ENCODE results near the gene SLC35F3.

SLC35F3 gene

GRCh38 chr1:234022302-234022701 lies 117.8 kb downstream of the SLC35F3 start:
- ChIA-PET CTCF (no interaction called here), POLR2A (no interaction called here)
- no peak overlapping the region for H3K4me3 ChIP-seq (ENCODE audit: low read depth, low read length)
- no peak for DNase-seq (ENCODE audit: low read depth, low spot score)
- TF ChIP-seq, protein P1, sequence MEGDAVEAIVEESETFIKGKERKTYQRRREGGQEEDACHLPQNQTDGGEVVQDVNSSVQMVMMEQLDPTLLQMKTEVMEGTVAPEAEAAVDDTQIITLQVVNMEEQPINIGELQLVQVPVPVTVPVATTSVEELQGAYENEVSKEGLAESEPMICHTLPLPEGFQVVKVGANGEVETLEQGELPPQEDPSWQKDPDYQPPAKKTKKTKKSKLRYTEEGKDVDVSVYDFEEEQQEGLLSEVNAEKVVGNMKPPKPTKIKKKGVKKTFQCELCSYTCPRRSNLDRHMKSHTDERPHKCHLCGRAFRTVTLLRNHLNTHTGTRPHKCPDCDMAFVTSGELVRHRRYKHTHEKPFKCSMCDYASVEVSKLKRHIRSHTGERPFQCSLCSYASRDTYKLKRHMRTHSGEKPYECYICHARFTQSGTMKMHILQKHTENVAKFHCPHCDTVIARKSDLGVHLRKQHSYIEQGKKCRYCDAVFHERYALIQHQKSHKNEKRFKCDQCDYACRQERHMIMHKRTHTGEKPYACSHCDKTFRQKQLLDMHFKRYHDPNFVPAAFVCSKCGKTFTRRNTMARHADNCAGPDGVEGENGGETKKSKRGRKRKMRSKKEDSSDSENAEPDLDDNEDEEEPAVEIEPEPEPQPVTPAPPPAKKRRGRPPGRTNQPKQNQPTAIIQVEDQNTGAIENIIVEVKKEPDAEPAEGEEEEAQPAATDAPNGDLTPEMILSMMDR (IDR thresholded peaks at IDR 0.05; ENCODE audit: insufficient read depth, low read length, missing control alignments), result no peak

- no peak overlapping the region for H3K4me3 ChIP-seq (ENCODE audit: low read depth, low read length)
- ChIA-PET POLR2A (no interaction called here), CTCF (no interaction called here)
- no peak for DNase-seq (ENCODE audit: low read depth, low spot score)
- TF ChIP-seq, protein P1 (IDR thresholded peaks at IDR 0.05; ENCODE audit: insufficient read depth, low read length, missing control alignments), result no peak
Observed at GRCh38 chr1:234039603-234040002, 135.1 kb downstream of the SLC35F3 start.

GRCh38 chr1:234040446-234041317 lies 136.2 kb downstream of the SLC35F3 start:
- H3K4me3 ChIP-seq (ENCODE audit: low read depth, low read length), result no peak overlapping the region
- CTCF ChIA-PET, result no interaction called here
- POLR2A ChIA-PET, result no interaction called here
- DNase-seq (ENCODE audit: low read depth, low spot score), result no peak
- TF ChIP-seq, protein P1 (IDR thresholded peaks at IDR 0.05; ENCODE audit: insufficient read depth, low read length, missing control alignments), result no peak

DNA sequence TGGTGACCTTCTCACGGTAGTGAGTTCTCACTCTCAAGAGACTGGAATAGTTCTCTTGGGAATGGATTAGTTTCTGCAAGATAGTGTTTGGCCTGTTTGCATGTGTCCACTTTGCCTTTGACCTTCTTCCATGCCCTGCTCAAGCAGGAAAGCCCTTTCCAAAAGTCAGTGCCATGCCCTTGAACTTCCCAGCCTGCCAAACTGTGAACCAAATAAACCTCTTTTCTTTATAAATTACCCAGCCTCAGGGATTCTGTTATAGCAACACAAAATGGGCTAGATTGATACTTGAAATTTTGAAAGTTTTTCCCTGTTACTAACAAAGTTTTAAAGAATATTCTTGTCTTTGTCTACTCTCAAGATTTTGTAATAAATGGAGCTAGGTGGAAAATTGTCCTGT lies 139.6 kb downstream of the SLC35F3 start:
- CTCF ChIA-PET, result no interaction called here
- TF ChIP-seq, protein P1 (IDR thresholded peaks at IDR 0.05; ENCODE audit: insufficient read depth, low read length, missing control alignments), result no peak

GRCh38 chr1:234047123-234047522 lies 142.6 kb downstream of the SLC35F3 start:
- no peak for DNase-seq (ENCODE audit: low read depth, low spot score)
- no peak overlapping the region for H3K4me3 ChIP-seq (ENCODE audit: low read depth, low read length)
- POLR2A ChIA-PET, result no interaction called here
- CTCF ChIA-PET, result no interaction called here
- TF ChIP-seq, protein P1 (IDR thresholded peaks at IDR 0.05; ENCODE audit: insufficient read depth, low read length, missing control alignments), result no peak

More for the DNA sequence above, 139.6 kb downstream of the SLC35F3 start:
- POLR2A ChIA-PET, result no interaction called here
- DNase-seq (ENCODE audit: low read depth, low spot score), result no peak
- no peak overlapping the region for H3K4me3 ChIP-seq (ENCODE audit: low read depth, low read length)

DNA sequence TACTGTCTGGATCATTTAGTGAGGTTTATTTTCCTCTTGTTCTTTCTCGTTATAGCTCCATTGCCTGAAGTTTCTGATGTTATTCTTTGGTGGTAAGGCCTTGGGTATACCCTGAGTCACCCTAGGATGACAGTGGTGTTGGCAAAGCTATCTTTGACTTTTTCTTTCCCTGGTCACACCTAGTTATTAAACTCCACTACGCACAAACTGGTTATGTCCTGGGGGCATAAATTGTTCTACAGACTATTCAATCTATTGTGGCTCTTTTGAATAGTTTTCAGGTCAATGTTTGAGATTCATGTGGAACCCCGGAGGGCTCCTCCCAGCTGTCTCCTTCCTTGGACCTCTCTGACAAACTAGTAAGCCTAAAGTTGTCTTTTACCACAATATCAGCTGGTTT lies 157.7 kb downstream of the SLC35F3 start:
- TF ChIP-seq, protein P1 (IDR thresholded peaks at IDR 0.05; ENCODE audit: insufficient read depth, low read length, missing control alignments), result no peak
- ChIA-PET CTCF (interaction anchor here (0.6 kb wide), 1 partner anchor 11 kb away, joined by 3 read pairs; no protein-coding TSS in a partner anchor), POLR2A (interaction anchor here (0.6 kb wide), 1 partner anchor 622 kb away, joined by 3 read pairs; no protein-coding TSS in a partner anchor)
- DNase-seq (ENCODE audit: low read depth, low spot score), result no peak
- no peak overlapping the region for H3K4me3 ChIP-seq (ENCODE audit: low read depth, low read length)
